A172 (cell line): ENCODE data around the gene MAP2K3. TPM values are rescaled to one million over a fixed set of nuclear protein-coding genes. Genes with fewer than 3 reads are reported as not detected.
"Not testable (repeated sequence)": the region's sequence is repeated elsewhere in the genome, so short reads cannot be mapped to it uniquely, and the experiment has no call there.

ENCODE experiments used
- DNase-seq: peaks from one replicate; pipeline ENCODE4 v3.0.0-alpha.2; 2015; ENCODE audit warnings: low spot score
- total RNA-seq: library from RNA; depleted of rRNA; stranded (reverse); fragments of >200 nt; shearing (Covaris generic); gene quantifications from 2 replicates; pipeline ENCODE4 v1.2.3, GENCODE V29; 2014

The MAP2K3 gene
- total RNA-seq, 1 experiment from 2014 or later = 16.8 TPM

DNA sequence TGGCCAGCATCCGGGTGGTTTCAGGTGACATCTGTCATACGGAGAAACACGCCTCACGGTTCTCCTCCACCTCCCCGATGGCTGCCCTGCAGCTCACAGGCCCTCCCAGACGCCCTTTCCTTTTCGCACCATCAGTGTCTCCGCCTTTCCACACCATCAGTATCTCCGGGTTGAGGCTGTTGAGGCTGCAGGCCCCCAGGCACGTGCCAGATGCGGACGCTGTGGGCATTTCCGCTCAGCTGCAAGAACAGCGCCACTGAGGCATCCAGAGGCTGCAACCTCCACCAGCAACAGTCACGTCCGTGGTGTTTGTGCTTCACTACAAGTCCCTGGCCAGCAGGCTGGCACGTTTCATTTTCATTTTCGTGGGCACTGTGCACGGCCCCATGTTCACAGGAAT, 66.0 kb downstream of the MAP2K3 start:
- DNase-seq = not testable (repeated sequence)

DNA sequence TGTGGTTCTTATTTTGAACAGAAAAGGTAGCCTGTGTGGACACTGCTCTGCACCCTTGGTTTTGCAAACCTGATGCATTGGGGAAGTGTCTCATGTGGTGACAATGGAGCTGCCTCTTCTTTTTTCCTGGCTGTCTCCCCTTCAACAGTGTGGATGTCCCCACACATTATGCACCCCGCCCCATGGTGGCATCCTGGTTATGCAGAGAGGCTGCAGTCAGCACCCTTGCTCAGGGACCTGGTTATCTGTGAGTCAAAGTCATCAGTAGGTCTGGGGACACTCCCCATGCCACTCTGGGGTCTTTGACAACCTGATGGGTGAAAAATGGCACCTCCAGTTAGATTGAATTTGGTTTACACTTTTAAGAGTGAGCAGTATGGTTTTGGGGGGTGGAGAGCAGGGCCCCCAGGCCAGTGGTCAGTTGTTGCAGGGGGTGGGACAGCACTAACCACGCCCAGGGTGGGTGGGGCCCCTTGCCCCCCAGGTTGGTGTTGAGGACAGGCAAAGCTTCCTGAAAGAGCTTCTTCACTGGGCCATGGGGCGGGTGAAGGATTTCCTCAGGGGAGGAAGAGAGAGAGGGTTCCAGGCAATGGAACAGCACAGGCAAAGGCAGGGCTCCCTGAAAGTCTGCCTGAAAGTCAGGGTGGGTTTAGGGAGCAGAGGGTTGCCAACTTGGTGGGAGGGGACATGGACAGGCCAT, 67.0 kb downstream of the MAP2K3 start:
- no peak for DNase-seq

DNA sequence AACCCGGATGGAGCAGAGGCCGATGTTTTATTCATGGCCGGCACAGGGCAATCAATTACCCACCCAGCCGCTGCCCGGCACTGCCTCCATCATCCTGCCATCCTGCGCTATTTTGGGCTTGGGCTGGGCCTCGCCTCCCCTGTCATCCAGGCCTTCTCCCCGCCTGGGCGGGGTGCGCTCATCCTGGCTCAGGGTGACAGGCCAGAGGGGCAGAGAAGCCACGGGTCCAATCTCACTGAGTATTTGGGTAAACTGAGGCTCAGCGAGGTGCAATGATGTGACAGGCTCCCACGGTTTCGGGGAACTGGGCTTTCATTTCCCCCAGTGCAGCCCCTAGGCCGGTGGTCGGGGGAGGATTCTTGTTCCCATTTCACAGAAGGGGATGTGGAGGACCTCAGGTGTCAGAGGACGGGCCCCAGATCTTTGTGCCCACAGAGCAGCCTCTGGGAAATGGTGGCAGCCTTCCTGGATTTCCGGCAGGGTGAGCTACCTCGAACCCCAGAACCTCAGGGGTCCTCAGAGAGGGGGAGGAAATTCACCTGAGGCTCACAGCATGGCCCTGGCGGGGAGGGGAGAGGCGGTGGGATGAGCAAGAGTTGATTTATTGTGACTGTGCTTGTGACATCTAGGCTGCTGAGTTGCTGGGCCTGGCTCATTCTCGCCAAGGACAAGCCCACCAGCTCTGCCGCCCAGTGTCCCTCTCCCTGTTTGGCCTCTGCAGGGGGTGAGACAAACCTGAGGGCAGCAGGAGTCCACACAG, 67.9 kb downstream of the MAP2K3 start:
- no peak for DNase-seq

DNA sequence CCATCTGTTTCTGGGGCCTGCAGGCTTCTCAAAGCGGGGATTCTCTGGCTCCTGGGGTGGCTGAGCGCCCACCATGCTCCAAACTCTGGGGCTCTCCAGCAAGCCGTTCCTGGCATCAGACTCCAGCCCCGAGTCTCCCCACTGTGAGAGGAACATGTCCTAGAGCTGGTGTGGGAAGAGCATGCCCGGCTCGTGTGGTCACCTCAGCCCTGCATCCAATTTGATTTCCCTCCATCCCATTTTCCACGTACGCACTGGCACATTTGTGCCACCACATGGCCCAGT, 68.4 kb downstream of the MAP2K3 start:
- DNase-seq = no peak

DNA sequence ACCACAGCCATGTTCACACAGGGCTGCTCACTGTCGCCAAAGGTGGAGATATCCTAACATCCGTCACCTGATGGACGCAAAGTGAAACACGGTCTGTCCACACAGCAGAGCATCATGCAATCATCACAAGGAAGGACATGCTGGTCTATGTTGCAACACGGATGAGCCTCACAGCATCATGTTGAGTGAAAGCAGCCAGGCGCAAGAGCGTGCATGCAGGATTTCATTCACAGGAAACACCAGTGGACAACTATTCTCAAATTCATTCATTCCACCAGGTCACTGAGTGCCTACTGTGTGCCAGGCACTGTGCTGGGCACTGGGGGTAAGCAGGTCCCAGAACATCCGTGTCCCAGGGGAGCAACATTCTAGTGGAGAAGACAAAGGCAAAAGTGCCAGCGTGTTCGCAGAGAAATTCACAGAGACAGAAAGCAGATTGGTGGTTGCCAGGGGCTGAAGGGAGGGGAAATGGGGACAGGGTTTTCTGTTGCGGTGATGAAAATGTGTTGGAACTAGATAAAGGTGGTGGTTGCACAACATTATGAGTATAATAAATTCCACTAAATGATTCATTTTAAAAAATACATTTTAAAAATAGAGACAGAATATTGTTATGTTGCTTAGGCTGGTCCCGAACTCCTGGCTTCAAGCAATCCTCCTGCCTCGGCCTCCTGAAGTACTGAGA, 69.0 kb downstream of the MAP2K3 start:
- no peak for DNase-seq

DNA sequence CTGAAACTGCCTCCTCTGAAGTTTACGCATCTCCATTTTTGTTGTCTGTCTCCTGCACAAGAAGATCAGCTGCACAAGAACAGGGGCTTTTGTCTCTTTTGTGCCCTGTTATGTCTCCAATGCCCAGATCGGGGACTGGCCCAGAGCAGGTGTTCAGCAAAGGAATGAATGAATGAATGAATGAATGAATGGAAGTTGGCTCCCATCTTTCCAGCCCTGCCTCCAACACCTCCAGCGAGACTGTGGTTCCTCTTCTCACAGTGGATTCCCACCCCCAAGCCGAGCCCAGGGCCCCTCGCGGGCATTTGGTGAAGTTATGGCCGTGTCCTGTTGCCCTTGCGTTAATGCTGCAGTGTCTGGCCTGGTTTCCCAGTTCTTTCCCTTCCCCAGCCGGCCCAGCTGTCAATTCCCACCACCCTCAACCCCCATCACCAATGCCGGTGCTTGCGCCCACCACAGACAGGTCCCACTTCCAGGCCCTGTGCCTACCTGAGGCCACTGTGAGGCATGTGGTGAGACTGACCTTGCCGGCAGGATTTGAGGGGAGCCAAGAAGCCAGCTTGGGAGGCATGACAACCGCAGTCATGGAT, 70.4 kb downstream of the MAP2K3 start:
- DNase-seq = no peak

DNA sequence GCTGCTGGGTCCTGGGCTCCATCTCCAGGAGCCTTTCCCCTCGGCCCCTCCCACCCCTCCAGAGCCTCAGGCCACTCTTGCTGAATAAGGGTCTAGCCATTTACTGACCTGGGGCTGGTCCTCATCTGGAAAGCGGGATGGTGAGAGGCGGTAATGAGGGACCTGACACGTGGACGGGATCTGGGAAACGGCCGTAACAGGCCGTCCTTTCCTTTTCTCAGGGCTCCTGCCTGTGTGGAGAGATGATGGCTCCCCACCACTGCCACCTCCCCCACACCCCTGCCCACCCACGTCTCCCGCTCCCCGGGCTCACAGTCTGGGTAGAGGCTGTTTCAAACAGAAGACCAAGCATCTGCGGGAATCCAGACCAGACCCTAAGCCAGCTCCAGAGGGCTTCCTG, 71.1 kb downstream of the MAP2K3 start:
- DNase-seq = no peak

DNA sequence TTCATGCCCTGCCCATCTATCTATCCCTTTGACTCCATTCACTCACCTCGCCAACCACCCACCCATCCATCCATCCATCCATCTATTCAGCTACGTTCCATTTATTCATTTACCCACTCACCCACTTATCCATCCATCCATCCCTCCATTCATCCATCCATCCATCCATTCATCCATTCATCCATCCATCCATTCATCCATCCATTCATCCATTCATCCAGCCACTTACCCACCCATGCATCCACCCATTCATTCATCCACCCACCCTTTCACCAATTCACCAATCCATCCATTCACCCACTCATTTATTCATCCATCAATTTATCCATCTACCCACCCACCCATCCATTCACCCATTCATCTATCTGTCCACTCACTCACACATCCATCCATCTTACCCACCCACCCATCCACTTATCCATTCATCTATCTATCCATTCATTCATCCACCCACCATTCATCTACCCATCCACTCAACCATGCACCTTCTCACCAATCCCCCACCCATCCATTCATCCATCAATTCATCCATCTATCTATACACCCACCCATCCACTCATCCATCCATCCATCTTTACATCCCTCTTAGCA, 72.1 kb downstream of the MAP2K3 start:
- no peak for DNase-seq

DNA sequence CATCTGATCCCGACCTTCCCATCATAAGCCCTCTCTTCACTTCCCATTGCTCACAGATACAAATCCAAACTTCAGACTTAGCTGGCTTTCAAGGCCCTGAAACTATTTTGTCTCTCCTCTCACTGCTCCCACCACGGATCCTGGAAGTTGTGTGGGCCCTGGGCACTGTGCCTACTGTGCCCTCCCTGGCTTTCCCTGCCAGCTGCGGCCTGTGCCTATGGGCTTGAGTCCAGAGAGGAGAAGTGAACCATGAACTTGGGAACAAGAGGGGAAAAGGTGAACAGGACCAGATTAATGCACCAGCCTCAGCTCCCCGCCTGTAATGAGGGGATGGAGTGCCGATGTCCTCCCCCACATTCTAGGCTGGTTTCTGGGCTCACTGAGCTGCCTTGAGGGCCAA, 72.8 kb downstream of the MAP2K3 start:
- DNase-seq = no peak

DNA sequence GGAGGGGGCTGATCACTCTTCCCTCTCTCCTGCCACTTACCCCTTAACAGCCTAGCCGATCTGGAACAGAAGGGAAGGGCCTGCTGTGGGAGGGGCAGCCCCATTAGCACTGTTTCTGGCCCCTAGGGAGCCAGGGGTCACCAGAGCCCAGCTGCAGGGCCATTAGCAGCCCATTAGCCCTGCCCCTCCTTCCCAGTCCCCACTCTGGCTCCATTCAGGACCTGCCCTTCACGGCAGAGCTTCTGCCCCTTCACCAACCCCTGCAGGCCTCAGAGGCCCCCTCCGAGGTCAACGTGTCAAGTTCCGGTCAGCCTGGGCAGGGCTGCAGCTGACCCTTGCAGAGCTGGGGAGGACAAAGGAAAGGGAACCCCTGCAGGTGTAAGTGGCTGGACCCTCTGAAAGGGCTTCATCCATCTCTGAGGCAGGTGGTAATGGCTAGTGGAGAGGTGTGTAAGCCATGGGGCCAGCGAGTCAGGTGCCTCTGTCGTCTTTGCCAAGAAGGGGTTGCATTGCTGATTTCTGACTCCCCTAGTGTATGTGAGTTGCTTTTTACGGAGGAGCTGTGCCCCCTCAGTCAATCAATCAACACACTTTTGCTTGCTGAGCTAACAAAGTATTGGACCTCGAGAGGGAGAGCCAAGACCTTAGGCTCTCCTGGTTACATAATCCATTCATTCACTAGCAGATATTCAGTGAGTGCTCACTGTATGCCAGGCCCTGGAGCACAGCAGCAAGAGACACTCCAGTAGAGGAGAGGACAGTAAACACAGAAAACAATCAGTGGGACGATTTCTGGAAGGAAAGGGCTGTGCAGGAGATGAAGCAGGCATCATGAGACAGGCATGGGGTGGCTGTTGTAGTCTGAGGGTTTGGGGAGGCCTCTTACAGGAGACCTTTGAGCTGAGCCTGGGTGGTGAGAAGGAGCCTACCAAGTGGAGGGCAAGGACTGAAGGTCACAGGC, 73.5 kb downstream of the MAP2K3 start:
- DNase-seq = no peak

DNA sequence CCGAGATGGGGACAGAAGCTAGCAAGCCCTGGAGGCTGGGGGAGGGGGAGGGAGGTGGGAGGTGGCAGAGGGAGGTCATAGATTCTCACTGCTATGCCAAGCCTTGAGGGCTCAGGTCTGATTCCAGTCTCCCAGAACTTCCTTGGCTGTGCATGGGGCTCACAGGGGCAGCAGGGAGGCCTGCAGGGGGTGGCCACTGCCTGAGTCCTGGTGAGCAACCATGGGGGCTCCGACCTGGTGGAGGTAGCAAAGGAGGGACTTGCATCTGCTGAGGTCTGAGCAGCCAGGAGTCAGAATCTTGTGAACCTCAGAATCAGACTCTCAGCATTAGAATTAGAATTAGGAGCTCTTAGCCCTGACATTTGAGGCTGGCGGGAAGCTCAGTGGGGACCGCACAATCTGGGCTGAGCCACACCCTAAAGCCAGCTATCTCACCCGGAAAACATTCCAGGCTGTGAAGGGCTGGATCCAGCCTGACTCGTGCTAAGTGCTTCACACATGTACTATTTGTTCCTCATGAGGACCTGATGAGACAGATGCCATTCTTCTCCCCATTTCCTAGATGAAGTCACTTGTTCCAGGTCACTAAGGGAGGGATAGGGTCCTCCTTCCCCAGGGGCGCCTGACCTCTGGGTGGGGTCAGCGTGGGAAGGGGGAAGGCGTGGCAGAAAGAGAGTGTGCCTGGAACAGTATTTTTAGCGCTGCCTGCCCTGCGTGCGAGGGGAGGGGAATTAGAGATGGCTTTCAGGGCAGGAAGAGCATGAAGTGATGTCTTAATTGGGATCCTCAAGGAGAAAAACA, 74.4 kb downstream of the MAP2K3 start:
- DNase-seq = peak; percentile 65

DNA sequence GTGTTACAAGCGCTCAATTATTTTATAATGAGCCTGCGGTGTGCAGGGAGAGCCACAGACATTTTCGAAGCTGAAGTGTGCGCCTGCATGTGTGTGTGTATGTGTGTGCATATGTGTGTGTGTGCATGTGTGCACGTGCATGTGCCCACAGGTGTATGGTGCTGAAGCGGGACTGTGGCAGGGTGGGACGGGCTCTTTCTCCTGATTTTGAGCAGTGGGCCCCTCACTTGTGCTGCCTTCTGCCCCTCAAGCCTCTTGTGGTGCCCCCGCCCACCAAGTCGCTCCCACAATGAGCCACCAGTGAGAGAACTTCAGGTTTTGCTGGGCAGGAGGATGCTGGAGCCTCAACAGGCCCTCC, 75.0 kb downstream of the MAP2K3 start:
- no peak for DNase-seq

DNA sequence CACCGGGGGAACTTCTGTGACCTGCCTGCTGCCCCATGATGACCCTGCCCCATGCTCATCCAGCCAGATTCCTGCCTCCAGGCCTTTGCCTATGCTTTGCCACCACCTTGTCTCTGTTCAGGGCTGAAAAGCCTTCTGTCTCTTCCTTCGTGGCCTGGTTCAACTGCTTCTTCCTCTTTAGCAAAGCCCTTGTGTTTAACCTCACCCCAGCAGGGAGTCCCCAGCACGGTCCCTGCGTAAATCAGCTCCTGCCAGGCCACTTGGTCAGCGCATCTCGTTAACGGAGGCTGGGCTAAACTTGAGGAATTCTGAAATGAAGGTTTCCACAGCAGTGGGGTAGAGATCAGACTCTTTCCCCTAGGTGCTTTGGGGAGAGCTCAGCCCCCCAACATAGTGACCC, 75.5 kb downstream of the MAP2K3 start:
- peak; percentile 35 for DNase-seq

DNA sequence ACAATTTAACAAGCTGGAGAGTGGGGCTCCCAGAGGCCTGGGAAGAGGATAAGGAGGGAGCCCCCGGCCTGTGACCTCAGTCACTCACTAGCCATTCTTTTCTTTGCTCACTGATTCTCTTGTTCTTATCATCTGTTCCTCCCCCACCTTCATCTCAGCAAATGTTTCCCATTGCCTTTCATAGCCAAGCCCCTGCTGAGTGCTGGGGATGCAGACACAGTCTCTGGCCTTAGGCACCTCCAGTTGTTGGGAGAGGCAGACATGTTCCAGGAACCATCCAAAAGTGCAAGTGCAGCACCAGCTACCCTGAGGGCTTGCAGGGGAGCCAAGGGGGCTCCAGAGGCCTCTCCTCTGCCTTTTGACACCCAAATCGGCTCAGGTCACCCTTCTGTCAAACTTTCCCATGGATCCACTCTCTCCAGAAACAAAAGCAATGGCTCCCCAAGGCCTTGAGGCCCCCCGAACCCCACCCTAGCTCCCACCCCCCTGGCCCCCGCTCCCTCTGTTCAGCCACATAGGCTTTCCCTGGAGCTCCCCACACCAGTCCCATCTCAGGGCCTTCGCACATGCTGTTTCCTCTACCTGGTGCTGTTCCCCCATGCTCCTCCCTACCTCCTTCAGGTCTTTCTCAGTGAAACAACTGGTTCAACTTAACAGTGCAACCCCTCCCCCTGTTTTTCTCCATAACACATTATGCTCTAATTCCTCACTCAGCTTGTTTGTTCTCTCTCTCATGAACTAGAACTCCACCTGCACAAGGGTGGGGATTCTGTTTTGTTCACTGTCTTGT, 76.7 kb downstream of the MAP2K3 start:
- no peak for DNase-seq

DNA sequence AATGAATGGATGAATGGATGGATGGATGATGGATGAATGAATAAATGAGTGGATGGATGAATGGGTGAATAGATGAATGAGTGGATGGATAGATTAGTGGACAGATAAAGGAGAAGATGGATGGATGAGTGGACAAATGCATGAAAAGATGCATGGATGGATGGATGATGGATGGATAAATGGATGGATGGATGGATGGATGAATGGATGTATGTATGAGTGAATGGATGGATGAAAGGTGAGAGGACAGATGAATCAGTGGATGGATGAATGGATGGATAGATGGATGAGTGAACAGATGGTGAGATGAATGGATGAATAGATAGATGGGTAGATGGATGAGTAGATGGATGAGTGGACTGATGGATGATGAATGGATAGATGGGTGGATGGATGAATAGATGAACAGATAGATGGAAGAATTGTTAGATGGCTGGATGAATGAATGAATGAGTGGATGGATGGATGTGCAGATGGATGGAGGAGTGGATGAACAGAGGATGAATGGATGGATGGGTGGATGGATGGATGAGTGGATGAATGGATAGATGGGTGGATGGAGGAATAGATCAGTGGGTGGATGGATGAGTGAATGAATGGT, 77.9 kb downstream of the MAP2K3 start:
- no peak for DNase-seq

DNA sequence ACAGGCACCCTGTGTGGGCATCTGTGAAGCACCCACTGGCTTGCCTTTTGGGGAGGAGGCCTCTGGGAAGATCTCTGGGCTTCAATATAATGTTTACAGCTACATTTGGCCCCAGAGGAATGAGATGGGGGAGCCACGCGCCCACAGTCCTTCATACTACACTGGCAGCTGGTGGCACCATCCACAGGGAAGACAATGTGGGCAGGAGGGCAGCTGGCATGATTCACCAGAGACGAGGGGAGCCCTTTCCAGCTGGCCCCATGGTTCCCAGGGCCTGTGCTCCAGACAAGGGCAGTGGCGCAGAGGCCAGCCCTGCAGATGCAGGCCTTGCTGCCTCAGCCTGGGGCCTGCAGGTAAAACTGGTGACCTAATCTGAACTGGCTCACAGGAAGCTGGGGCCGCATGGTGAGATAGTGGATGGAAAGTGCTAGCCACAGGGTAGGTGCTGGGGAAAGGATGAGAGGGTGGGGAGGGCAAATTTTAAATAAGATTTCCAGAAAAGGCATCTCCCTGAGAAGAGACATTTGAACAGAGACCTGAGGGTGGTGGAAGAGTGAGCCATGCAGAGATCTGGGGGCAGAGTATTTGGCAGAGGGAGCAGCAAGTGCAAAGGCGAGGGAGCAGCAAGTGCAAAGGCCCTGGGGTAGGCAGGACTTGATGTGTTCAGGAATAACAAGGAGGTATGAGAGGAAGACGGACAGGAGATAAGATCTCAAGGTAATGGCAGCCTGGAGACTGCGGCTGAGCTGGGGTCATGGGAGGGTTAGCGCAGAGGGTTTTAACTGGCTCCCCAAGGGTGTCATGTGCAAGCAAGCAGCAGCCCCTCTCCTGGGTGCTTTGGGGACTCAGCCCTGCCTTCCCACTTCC, 79.5 kb downstream of the MAP2K3 start:
- no peak for DNase-seq
